ENCODE data around the gene SOCS2. TPM values are rescaled to one million over a fixed set of nuclear protein-coding genes. Genes with fewer than 3 reads are reported as not detected.

SOCS2 gene
- total RNA-seq, 4 donors from 2014 or later: 10.4 to 46.7 (median 26.5) TPM

DNA sequence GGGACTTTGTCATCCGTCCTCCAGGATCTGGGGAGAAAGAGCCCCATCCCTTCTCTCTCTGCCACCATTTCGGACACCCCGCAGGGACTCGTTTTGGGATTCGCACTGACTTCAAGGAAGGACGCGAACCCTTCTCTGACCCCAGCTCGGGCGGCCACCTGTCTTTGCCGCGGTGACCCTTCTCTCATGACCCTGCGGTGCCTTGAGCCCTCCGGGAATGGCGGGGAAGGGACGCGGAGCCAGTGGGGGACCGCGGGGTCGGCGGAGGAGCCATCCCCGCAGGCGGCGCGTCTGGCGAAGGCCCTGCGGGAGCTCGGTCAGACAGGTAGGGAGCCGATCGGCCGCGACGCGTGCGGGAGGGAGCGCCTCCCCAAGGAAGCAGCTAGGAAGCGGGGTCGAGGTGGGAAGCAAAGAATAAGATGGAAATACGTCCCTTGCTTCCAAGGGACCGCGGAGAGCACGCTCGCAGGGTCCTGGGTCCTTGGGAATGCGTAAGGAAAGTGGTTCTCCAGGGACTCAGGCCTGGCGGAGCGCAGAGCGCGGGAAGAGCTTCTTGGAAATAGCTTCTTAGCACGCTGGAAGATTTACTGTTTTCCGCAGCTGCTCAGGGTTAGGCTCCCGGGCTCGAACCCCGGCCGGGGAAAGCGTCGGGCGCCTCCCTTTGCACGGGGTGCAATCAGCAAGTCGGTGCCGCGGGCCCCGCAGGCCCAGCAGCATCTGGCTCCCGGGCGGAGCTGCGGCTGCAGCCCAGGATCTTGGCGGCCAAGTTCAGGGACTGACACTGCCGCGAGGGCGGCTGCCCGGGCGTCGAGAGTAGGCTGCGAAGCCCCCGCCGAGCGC, 457 bp downstream of the SOCS2 start:
- intact Hi-C loops (cut with DNase I): loop anchor here (5.0 kb wide), 3 partner anchors 104 to 269 kb away; partner anchors contain the start of gene CRADD
- Histone ChIP-seq H3K4me1 (peaks cover 3 to 54% (median 31%) of the 10 kb centered on the region in 4 donors), H3K27me3 (peaks cover 0 to 16% (median 0%) of the 10 kb centered on the region in 4 donors), H3K36me3 (peaks cover 0 to 16% (median 14%) of the 10 kb centered on the region in 4 donors), H3K27ac (replicated peaks in 1 of 4) (peak overlapping the region; percentile 91 to 95 (median 92)), H3K4me3 (peak overlapping the region; percentile 71 to 90 (median 78)), H3K9me3 (no peaks in the 10 kb centered on the region)
- DNase-seq (ENCODE audit: extremely low spot score): no peak
- 7% methylated on average over 33 of the region's 75 CpGs for WGBS
- TF ChIP-seq POLR2A (IDR thresholded peaks at IDR 0.05; ENCODE audit: low read depth) (no peak), EP300 (IDR thresholded peaks at IDR 0.05) (no peak), POLR2AphosphoS5 (IDR thresholded peaks at IDR 0.05) (no peak)
- TF ChIP-seq, protein P1, sequence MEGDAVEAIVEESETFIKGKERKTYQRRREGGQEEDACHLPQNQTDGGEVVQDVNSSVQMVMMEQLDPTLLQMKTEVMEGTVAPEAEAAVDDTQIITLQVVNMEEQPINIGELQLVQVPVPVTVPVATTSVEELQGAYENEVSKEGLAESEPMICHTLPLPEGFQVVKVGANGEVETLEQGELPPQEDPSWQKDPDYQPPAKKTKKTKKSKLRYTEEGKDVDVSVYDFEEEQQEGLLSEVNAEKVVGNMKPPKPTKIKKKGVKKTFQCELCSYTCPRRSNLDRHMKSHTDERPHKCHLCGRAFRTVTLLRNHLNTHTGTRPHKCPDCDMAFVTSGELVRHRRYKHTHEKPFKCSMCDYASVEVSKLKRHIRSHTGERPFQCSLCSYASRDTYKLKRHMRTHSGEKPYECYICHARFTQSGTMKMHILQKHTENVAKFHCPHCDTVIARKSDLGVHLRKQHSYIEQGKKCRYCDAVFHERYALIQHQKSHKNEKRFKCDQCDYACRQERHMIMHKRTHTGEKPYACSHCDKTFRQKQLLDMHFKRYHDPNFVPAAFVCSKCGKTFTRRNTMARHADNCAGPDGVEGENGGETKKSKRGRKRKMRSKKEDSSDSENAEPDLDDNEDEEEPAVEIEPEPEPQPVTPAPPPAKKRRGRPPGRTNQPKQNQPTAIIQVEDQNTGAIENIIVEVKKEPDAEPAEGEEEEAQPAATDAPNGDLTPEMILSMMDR (IDR thresholded peaks at IDR 0.05): no peak

DNA sequence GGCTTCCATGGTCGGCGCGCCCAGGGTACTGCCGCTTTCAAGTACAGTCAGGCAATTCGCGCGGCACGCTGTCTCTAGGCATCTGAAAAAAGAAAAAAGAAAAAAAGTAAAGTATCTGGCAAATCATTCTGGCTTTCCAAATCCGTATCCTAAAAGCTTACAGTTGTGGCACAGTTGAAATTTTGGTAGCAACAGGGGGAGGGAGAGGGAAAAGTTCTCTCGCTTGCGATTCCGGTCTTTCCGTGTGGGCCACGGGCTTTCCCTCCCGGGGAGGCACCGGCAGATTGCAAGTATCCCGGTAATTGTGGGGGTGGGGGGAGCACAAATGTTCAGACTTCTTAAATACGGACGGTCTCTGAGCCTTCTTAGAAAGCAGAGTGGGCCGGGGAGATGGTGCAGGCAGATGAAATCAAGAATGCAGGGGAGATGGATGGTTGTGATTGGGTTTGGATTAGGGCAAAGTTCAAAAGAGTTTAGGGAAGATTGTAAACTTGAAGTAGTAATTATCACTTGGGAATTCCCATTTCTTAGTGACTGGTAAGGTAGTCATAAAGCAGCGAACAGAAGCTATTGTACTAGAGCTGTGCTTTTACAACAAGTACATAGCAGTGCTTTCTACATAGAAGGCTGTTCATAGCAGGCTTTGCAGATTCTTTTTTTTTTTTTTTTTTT, 1.2 kb downstream of the SOCS2 start:
- TF ChIP-seq EP300 (IDR thresholded peaks at IDR 0.05) (no peak), POLR2A (IDR thresholded peaks at IDR 0.05; ENCODE audit: low read depth) (no peak), POLR2AphosphoS5 (IDR thresholded peaks at IDR 0.05) (no peak)
- TF ChIP-seq, protein P1 (IDR thresholded peaks at IDR 0.05): no peak
- no peaks in the 10 kb centered on the region for H3K9me3 ChIP-seq
- peaks cover 7 to 54% (median 31%) of the 10 kb centered on the region in 4 donors for H3K4me1 ChIP-seq
- DNase-seq (ENCODE audit: extremely low spot score): no peak
- intact Hi-C loops (cut with DNase I): loop anchor here (5.0 kb wide), 3 partner anchors 104 to 269 kb away; partner anchors contain the start of gene CRADD
- H3K27me3 ChIP-seq: peaks cover 0 to 16% (median 0%) of the 10 kb centered on the region in 4 donors
- H3K36me3 ChIP-seq: peaks cover 0 to 16% (median 14%) of the 10 kb centered on the region in 4 donors
- H3K27ac ChIP-seq (replicated peaks in 1 of 4): peak overlapping the region; percentile 91 to 95 (median 92)
- peak overlapping the region; percentile 71 to 90 (median 78) for H3K4me3 ChIP-seq
- 21% methylated on average over 18 of the region's 21 CpGs for WGBS

DNA sequence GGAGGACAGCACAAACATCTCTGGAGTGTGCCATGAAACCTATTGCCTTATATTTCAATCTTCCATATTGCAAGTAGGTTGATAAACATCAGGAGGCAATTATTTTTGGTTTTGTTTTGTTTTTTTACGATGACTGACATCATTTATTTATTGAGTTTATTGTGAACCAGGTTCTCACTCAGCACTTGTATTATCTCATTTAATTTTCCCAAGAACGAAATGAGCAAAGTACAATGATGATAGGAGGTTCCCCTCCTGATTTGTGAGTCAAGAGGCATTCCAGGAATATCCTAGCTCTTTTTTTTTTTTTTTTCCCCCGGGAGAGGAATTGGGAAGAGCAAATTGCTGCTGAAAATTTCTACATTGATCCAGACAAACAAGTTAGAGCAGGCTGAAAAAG, 4.7 kb downstream of the SOCS2 start:
- intact Hi-C loops (cut with DNase I): no loop called here
- peaks cover 0 to 12% (median 0%) of the 10 kb centered on the region in 4 donors for H3K27me3 ChIP-seq
- TF ChIP-seq EP300 (IDR thresholded peaks at IDR 0.05): no peak
- TF ChIP-seq, protein P1 (IDR thresholded peaks at IDR 0.05): no peak
- TF ChIP-seq POLR2A (IDR thresholded peaks at IDR 0.05; ENCODE audit: low read depth): no peak
- TF ChIP-seq POLR2AphosphoS5 (IDR thresholded peaks at IDR 0.05): no peak
- no peak overlapping the region for H3K27ac ChIP-seq (replicated peaks in 1 of 4)
- no peak for DNase-seq (ENCODE audit: extremely low spot score)
- peaks cover 0 to 24% (median 17%) of the 10 kb centered on the region in 4 donors for H3K36me3 ChIP-seq
- no peak overlapping the region for H3K4me3 ChIP-seq
- WGBS: 74% methylated on average over 3 of the region's 3 CpGs
- peaks cover 9 to 35% (median 23%) of the 10 kb centered on the region in 4 donors for H3K4me1 ChIP-seq
- no peaks in the 10 kb centered on the region for H3K9me3 ChIP-seq

DNA sequence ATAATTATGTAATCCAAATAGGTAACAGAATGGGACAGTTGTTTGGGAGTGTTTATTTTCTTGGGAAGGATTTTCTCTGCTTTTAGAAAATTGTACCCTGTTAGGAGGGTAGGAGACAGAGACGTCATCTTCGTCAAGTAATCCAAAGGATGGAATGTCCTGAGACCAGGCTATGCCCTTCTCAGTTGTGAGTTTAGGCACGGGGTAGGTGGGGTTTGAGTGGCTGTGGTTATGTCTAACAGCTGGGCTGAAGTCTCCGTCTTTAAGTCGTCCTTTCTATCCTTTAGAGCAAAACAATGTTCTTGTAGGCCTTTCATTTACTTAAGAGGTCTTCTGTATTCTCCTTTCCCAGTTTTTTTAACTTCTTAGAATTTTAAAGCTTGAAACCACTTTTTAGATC, 5.7 kb downstream of the SOCS2 start:
- Histone ChIP-seq H3K36me3 (peaks cover 0 to 28% (median 17%) of the 10 kb centered on the region in 4 donors), H3K27me3 (peaks cover 0 to 2% (median 0%) of the 10 kb centered on the region in 4 donors), H3K4me1 (peaks cover 6 to 25% (median 13%) of the 10 kb centered on the region in 4 donors), H3K27ac (replicated peaks in 1 of 4) (no peak overlapping the region), H3K9me3 (no peaks in the 10 kb centered on the region), H3K4me3 (no peak overlapping the region)
- DNase-seq (ENCODE audit: extremely low spot score): no peak
- WGBS: 81% methylated on average over 5 of the region's 5 CpGs
- intact Hi-C loops (cut with DNase I): no loop called here
- no peak for TF ChIP-seq EP300 (IDR thresholded peaks at IDR 0.05)

DNA sequence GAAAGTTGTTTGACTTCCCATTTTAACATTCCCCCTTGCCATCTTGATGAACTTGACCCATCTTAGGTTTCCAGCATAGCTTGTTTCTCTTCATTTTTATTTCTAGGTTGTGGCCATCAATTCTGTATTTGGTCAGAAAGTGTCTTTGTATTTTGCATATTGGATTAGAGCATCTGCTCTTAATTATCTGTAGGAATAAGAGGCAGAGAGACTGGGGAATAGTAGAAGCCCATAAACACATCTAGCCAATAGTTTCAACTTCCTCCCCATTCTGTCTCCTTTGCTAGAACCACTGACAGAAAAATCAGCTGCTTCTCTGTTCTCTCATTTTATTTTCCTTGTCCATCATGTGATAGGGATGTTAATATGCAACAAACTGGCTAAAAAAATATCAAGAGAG, 8.2 kb downstream of the SOCS2 start:
- H3K9me3 ChIP-seq: no peaks in the 10 kb centered on the region
- H3K27ac ChIP-seq (replicated peaks in 1 of 4): no peak overlapping the region
- H3K4me3 ChIP-seq: no peak overlapping the region
- peaks cover 2 to 12% (median 5%) of the 10 kb centered on the region in 4 donors for H3K4me1 ChIP-seq
- peaks cover 0 to 19% (median 8%) of the 10 kb centered on the region in 4 donors for H3K36me3 ChIP-seq
- TF ChIP-seq, protein P1 (IDR thresholded peaks at IDR 0.05): no peak
- TF ChIP-seq POLR2A (IDR thresholded peaks at IDR 0.05; ENCODE audit: low read depth) (no peak), POLR2AphosphoS5 (IDR thresholded peaks at IDR 0.05) (no peak), EP300 (IDR thresholded peaks at IDR 0.05) (no peak)
- DNase-seq (ENCODE audit: extremely low spot score): no peak
- no peaks in the 10 kb centered on the region for H3K27me3 ChIP-seq
- intact Hi-C loops (cut with DNase I): no loop called here
